GM12874 (cell line): ENCODE data around the gene CEP20.

Experiments used
- CTCF ChIP-seq: IDR thresholded peaks from 2 replicates; pipeline ENCODE4 v1.5.1; 2011; ENCODE audit warnings: low read depth, mild to moderate bottlenecking, control low read depth, low read length, moderate library complexity; ENCODE audit not compliant: insufficient read depth

The CEP20 gene

GRCh38 chr16:15903960-15904359 lies 15.6 kb upstream of the CEP20 start:
- no peak for TF ChIP-seq CTCF

GRCh38 chr16:15900901-15901500 lies 12.6 kb upstream of the CEP20 start:
- no peak for TF ChIP-seq CTCF

GRCh38 chr16:15900357-15900756 lies 12.0 kb upstream of the CEP20 start:
- no peak for TF ChIP-seq CTCF

GRCh38 chr16:15899538-15900100 lies 11.2 kb upstream of the CEP20 start:
- no peak for TF ChIP-seq CTCF

GRCh38 chr16:15898654-15899053 lies 10.3 kb upstream of the CEP20 start:
- no peak for TF ChIP-seq CTCF

GRCh38 chr16:15897834-15898254 lies 9.4 kb upstream of the CEP20 start:
- TF ChIP-seq CTCF, result no peak

- TF ChIP-seq CTCF, result no peak
Measured at GRCh38 chr16:15897121-15897780, 8.8 kb upstream of the CEP20 start.
